T-helper 2 cell (primary cell): ENCODE measurements around the gene MSL2.
"Not testable (repeated sequence)": the region's sequence is repeated elsewhere in the genome, so short reads cannot be mapped to it uniquely, and the experiment has no call there.

Source experiments
- DNase-seq, 5 experiments: peaks; one replicate each; pipeline versions ENCODE4 v3.0.0 to v3.0.0-alpha.2; 2012 to 2022

Gene MSL2

DNA sequence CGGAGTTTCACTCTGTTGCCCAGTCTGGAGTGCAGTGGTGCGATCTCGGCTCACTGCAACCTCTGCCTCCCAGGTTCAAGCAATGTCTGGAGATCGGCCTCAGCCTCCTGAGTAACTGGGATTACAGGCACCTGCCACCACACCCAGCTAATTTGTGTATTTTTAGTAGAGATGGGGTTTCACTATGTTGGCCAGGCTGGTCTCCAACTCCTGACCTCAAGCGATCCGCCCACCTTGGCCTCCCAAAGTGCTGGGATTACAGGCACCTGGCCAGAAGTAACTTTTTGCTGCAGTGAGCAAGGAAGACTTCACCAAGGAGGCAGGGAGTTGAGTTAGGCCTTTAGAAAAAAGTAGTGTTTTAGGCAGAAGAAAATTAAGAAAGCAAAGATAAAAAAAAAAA lies 3.9 kb downstream of the MSL2 start:
- DNase-seq: not testable (repeated sequence)

DNA sequence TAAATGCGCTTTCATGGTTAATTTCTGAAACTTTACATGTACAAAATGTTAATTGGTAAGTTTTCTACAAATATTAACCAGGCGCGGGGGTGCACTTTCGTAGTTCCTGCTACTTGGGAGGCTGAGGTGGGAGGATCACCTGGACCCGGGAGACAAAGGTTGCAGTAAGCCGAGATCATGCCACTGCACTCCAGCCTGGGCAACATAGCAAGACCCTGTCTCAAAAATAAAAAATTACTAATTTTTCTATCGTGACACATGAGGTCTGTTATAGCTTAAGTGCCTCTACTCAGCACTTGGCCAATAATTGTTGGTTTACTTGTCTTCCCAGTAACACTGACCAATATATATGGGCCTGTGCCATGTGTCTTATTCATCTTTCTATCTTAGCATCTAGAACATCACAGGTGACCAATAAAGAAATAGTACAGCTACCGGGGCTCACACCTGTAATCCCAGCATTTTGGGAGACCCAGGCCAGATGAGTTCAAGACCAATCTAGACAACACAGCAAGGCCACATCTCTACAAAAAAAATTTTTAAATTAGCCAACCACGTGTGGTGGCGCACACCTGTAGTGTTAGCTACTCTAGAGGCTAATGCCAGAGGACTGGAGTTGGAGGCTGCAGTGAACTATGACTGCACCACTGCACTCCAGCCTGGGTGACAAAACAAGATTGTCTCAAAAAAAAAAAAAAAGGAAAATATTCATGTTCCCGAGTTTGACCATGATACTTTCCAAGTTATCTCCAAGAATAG lies 6.1 kb downstream of the MSL2 start:
- DNase-seq: no peak

DNA sequence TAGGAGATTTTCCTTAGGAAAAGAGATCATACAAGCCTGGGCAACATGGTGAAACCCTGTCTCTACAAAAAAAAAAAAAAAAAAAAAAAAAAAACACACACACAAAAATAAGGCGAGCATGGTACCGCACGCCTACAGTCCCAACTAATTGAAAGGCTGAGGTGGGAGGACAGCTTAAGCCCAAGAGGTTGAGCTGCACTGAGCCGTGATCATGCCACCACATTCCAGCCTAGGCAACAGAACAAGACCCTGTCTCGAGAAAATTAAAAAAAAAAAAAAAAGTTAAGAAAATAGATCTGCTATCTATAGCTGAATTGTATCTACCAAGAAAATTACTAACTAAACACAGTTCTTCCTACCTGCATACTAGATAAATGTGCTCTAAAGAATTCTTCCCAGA lies 7.1 kb downstream of the MSL2 start:
- no peak for DNase-seq

DNA sequence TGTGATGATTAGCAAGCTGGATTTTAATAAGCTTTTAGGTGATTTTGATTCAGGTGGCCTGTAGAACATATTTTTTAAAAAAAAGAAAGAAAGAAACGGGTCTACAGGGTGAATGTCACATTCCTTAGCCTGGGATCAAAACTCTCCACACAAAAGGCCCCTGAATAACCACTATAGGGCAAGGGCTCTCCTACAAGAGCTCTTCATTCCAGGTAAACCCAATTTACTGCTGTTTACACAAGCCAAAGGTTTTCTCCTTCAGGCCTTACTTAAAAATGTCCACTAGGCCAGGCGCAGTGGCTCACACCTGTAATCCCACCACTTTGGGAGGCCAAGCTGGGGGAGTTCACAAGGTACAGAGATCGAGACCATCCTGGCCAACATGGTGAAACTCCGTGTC lies 8.3 kb downstream of the MSL2 start:
- no peak for DNase-seq

DNA sequence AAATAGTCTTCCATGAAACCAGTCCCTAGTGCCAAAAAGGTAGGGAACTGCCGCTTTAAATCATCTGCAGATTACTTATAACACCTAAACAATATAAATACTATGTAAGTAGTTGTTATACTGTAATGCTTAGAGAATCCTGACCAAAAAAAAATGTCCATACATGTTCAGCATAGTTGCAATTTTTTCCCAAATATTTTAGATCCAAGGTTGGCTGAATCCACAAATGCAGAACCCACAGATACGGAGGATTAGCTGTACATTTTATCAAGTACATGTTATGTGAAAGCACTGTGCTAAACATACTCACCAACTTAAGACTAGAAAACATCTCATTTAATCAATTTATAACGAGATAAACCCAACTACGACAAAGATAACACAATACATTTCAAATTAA lies 9.3 kb downstream of the MSL2 start:
- DNase-seq: no peak

DNA sequence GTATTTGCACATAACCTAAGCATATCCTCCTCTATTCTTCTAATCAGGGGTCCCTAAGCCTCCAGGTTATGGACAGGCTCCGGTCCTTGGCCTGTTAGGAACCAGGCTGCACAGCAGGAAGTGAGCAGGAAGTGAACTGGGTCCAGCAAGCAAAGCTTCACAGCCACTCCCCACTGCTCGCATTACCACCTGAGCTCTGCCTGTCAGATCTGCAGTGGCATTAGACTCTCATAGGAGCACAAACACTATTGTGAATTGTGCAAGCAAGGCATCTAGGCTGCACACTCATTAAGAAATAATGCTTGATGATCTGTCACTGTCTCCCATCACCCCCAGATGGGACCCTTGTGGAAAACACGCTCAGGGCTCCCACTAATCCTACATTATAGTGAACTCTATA lies 9.8 kb downstream of the MSL2 start:
- peak in 1 of 5 experiments; percentile 47 for DNase-seq

DNA sequence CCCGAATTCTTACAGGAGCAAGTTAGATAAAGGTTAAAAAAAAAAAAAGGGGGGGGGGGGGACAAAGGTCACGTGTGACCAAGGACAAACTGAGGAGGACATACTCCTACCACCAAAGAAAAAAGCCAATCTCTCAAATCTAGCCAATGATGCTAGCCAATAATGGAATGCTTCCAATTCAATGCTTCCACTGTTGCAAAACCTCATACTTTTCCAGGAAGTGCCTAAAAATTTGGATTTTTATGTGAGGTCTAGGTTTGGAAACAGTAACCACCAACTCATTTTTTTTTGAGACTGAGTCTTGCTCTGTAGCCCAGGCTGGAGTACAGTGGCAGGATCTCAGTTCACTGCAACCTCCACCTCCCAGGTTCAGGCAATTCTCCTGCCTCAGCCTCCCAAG lies 11.4 kb downstream of the MSL2 start:
- DNase-seq: no peak

DNA sequence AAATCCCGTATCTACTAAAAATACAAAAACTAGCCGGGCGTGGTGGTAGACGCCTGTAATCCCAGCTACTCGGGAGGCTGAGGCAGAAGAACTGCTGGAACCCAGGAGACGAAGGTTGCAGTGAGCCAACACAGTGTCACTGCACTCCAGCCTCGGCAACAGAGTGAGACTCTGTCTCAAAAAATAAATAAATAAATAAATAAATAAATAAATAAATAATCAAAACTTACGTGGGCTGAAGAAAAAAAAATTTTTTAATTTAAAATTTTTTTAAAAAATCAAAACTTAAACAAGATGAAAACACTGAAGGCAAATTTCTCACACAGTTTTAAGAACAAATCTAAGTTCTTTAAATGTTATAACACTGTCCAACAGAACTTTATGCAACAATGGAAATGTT lies 14.4 kb downstream of the MSL2 start:
- DNase-seq: no peak

DNA sequence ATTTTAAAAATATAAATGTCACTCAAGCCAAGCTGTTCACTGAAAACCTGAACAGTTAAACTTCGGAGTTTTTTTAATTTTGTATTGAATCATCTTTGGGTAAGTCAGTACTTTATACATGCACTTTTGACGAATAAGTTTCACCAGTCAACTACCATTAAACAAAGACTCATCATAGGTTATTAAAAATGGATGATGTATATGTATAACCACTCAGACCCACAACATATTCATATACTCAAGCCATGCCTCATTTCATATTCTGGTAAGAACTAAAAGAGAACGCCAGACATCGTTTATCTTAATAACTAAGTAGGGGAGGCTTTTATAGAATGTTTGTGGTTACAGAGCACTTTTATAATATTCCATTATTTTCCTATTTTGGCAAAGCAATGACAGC lies 18.3 kb downstream of the MSL2 start:
- no peak for DNase-seq

DNA sequence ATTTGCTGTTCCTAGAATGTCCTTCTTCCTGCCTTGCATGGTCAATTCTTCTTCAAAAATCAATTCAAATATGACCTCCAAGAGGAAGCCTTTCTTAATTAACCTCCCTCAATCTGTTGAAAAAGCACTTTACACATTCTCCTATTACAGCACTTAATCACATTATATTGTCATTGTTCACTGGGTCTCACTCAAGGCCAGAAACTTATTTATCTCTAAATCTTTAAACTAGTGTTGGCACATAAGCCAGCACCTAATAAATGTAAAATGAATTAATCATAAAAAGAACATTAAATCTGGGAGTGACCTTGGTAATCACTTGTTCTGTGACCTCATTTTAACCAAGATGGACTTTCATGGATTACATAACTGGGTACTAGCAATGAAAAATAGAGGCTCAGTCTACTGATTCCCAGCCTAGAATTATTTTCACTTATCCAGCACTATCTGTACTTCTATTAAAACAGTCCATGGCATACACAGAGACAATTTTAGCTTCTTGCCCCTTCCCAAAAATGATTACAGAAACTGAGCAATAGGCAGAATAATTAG lies 22.1 kb downstream of the MSL2 start:
- DNase-seq: no peak

DNA sequence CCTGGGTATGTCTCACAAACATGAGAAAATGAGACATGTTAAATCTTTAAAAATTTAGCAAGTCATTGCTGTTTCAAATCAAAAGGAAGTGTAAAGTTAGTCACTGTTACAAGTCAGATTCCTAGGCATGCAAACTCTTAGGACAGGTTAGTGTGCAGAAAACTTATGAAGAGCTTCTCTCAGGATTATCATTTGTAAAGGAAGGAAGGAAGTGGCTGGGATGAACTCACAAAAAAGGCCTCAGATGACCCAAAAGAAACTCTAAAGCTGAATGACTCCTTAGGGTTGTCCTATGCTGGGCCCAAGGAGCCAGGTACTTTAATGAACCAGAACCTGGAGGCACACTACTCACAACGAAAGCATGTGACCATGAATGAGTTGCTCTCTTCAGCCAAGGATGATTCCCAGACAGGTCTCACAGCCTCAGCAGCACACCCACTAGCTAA lies 25.0 kb downstream of the MSL2 start:
- no peak for DNase-seq

DNA sequence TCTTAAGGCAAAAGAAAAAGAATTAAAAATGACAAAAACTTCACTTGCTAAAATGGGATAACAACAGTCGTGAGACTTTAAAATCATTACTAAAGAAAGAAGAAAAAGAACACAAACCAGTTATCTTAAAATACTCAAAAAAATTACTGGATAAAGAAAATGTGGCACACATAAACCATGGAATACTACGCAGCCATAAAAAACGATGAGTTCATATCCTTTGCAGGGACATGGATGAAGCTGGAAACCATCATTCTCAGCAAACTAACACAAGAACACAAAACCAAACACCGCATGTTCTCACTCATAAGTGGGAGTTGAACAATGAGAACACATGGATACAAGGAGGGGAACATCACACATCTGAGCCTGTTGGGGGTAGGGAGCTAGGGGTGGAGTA lies 27.9 kb downstream of the MSL2 start:
- DNase-seq: not testable (repeated sequence)

DNA sequence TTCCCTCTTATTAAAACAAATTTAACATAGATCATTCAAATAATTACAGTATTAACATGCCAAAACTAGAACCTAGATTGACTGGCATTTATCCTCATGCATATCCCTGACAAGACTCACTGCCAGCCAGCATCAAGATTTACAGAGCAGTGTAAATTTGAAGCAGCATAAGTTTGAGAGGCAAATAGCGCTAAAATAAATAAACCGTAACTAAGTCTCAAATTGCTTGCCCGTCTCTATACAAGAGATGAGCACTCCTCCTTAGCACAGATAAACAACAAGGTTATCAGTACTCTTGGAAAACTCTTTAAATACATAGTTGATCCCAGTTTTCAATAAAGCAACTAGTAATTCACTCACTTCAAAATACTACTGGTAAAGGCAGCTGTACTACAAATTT lies 29.6 kb downstream of the MSL2 start:
- DNase-seq: no peak

DNA sequence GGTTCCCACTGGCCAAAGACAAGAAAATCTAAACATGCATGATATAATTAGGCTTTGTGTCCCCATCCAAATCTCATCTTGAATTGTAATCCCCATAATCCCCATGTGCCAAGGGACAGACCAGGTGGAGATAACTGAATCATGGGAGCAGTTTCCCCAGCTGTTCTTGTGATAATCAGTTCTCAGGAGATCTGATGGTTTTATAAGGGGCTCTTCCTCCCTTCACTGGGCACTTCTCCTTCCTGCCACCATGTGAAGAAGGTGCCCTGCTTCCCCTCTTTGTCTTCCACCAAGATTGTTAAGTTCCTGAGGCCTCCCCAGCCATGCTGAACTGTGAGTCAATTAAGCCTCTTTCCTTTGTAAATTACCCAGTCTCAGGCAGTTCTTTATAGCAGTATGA lies 32.5 kb downstream of the MSL2 start:
- DNase-seq: not testable (repeated sequence)

DNA sequence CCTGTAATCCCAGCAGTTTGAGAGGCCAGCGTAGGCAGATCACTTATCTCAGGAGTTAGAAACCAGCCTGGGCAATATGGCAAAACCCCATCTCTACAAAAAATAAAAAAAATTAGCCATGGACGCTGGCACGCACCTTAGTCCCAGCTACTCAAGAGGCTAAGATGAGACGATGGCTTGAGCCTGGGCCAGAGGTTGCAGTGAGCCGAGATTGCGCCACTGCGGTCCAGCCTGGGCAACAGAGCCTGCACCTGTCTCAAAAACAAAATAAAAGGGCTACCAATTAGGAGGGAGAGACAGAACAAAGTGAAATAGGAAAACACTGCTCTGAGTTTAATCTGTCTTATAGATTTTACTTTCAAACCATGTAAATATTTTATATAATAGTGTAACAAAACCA lies 33.8 kb downstream of the MSL2 start:
- no peak for DNase-seq

DNA sequence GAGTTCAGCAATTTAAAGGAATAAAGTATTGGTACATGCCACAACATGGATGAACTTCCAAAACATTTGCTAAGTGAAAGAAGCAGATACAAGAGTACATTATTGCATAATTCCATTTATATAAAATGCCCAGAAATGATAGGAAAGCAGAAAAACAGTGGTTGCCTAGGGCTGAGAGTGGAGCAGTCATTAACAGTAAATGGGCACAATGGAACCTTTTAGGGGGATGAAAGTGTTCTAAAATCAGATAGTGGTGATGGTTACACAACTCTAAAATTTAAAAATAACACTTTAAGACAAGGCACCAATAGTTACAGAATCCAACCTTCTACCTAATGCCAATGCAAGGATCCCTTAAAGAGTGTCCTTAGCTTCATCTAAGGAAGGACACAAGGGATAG lies 34.6 kb downstream of the MSL2 start:
- DNase-seq: no peak

DNA sequence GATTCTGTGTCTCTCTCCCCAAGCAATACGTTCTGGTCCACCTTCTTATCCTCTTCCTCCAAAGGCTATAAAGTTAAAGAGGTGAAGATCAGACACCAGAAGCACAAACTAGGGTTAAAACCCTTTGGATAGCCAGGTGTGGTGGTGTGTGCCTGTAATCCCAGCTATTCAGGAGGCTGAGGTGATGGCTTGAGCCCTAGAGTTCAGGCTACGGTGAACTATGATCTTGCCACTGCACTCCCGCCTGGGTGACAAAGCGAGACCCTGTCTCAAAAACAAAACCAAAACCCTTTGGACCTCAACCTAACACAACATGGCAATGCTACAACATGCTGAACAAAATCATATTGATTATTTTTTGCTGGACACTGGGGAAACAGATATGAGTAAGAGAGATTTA lies 43.2 kb downstream of the MSL2 start:
- no peak for DNase-seq

DNA sequence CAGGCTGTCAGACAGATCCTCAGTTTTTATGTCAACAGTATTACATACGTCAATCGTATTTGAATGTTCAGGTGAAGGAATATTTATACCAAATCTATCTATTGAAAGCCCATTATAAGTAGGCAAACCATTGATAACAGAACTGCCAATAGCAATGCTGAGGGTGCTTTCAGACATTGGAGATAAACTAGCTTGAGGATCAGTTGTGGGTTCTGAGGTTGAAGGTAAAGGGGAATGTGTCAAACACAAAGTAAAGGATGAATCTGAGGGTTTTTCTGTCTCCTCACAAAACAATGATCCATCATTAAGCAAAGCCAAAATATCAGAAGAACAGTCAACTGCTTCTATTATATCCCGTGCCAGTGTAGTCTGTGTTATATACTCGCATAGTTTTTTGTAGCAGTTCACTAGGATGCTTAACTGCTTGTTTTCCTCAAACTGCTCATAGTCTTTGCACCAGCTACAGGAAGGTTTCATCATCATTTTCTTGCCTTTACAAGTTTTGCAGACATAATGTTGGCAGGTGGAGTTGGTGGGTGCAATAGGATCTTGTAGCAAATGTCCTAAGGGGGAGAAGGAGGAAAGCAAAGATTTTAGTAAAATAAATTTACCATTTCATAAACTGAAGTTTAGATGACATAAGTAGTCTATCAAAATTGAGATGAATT lies 43.8 kb downstream of the MSL2 start:
- peak in 1 of 5 experiments; percentile 25 for DNase-seq

DNA sequence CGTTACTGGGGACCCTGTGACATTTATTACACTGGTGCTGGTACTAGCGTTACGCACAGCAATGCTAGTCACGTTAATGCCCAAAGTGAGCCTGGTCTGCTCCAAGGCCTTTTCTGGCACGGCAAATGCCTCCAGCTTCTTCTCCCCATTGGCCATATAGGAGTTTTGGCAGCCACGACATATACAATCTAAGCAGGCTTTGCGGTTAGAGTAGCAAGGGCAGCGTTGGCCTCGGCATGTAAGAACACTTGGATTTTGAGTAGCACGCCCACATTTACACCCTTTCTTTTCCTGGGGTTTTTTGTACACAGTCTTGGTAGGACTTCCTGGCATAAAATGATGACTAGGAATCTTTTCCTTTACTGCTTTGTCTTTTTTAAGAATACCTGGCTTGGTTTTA lies 44.9 kb downstream of the MSL2 start:
- no peak for DNase-seq

DNA sequence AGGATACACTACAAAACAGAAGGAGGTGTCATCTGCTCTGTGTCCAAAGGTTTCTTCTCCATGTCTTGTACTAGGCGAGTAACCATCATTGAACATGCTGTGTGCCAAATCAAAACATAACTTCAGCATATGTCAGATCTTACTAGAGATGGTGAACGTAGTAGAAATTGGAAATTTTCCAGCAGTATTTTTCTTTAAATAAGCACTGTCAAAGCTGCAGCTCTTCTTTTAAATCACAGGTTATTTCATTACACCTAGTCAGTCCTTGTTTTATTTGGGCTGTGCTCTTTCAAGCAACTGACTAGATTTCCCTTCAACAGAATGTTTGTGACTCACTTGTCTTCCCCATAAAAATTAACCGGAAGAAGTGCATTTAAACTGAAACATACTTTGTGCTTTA lies 46.5 kb downstream of the MSL2 start:
- DNase-seq: peak in 1 of 5 experiments; percentile 50

DNA sequence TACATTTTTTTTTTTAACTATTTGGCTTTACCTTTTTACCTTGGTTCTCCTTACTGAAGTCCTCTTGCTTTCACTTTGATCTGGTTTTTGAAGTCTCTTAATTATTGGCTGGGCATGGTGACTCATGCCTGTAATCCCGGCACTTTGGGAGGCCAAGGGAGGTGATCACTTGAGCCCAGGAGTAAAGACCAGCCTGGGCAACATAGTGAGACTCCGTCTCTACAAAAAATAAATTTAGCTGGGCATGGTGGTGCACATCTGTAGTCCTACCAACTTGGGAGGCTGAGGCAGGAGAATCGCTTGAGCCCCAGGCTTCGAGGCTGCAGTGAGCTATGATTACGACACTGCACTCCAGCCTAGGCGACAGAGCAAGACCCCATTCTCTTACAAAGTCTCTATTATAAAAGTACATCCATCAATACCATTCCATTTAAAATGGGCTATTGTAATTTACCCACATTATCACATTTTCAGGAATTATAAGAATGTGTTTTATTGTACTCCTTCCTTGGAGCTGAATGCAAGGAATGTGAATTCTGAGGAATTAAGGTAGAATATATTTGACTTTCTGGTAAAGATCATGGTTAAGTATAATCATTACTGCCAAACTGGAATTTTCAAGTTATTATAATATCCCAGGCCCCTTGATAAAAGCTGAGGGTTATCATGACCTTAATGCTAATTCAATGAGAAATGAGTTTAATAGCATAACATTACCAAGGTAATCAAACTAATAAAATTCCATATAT lies 49.0 kb downstream of the MSL2 start:
- no peak for DNase-seq

DNA sequence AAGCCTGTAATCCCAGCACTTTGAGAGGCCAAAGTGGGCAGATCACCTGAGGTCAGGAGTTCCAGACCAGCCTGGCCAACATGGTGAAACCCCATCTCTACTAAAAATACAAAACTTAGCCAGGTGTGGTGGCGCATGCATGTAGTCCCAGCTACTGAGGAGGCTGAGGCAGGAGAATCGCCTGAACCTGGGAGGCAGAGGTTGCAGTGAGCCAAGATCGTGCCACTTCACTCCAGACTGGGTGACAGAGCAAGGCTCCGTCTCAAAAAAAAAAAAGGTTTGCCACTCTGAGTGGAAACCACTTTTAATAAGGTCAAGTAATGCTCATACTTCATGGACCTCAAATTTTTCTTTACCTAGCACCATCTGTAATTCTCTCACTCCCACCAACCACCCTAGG lies 51.7 kb downstream of the MSL2 start:
- DNase-seq: not testable (repeated sequence)

DNA sequence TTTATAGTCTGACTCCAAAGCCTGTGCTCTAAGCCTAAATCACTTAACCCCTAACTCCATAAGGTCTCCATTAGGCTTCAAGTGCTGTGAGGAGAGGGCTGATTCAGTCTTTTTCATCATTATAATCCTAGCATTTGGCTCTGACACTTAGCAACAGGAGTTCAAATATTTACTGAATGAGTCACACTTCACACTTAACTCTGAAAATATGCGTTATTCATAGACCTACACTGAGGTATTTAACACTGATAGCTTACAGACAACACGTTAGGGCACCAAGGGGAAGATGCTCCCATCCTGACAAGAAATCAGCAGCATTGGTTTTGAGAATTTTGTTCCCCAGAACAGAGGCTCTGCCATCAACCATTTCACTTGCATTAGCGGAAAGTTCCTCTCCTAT lies 53.5 kb downstream of the MSL2 start:
- DNase-seq: no peak

DNA sequence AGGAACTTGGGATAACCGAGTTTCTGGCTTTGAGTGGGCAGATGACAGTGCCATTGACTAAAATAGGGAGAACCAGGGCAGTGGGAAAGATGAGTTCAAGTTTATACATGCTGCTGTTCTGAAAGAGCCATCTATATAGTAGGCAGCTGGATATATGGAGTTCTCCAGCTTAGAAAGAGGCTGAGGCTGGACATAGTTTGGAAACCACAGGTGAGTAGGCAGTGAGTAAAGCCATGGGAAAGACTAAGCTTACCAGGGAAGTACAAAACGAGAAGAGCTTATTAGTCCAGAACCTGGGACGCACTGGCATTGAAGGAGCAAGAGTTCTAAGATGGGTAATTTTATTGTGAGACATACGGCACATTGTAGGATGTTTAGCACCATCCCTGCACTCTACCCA lies 54.2 kb downstream of the MSL2 start:
- DNase-seq: no peak
